Lower leg skin (tissue), 4 donors: ENCODE measurements around the gene COMMD1. TPM values are rescaled to one million over a fixed set of nuclear protein-coding genes. Genes with fewer than 3 reads are reported as not detected.

Experiments used
- DNase-seq, 2 donors: peaks; one replicate each; pipeline ENCODE4 v3.0.0-alpha.2; 2019; ENCODE audit warnings: low spot score in 2 of 2
- H3K4me3 ChIP-seq: fragments of 200-600 bp; sonication (generic); 2 replicates; pipeline ENCODE4 v1.5.1; 2017; ENCODE audit warnings: mild to moderate bottlenecking, low read depth; ENCODE audit not compliant: poor library complexity, severe bottlenecking
- POLR2A ChIP-seq, 2 donors: fragments of 450-650 bp; IDR thresholded peaks; one replicate each; pipeline ENCODE4 v1.6.1; 2016 to 2017; ENCODE audit warnings: antibody characterized with exemption in 2 of 2, mild to moderate bottlenecking in 1 of 2, moderate library complexity in 1 of 2
- WGBS, 2 donors: methylation state at CpG; one replicate each; pipeline ENCODE4 v1.1.5; 2018; 5-methylcytosine and 5-hydroxymethylcytosine counted together
- intact Hi-C: fragments of 100-400 bp; cut with DNase I; formaldehyde crosslinking; loops from one replicate; pipeline ENCODE4 v1.15.0; 2023; ENCODE audit warnings: low total_unique reads
- total RNA-seq, 4 donors: library from RNA; depleted of rRNA; stranded (reverse); fragments of >200 nt; gene quantifications; one replicate each; pipeline ENCODE4 v1.1.0, GENCODE V29; 2016
- TF ChIP-seq, protein P1 (sequence below), 3 donors: fragments of 450-650 bp; IDR thresholded peaks; one replicate each; pipeline ENCODE4 v1.5.1; 2016; ENCODE audit warnings: antibody characterized with exemption in 3 of 3, mild to moderate bottlenecking in 3 of 3, moderate library complexity in 2 of 3

COMMD1 gene
- total RNA-seq, 4 donors from 2014 or later = 39.2 to 46.9 (median 43.1) TPM

DNA sequence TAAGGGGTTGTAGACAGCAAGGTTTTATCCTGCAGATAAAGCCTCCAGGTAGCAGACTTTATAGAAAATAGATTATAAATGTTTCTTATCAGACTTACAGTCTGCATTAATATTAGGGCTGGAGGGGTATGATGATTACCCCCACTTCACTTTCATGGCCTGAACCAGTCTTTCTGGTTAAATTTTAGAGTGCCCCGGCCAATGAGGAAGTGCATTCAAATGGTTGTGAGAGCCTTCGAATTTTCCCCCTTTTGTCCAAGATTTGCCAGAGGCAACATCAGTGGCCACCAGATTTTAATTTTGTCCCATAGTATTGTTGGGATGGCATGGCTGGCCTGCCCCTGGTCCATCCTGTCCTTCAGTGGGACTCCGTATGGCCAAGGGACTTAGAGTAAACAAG is 31.6 kb downstream of the COMMD1 start:
- no peak for DNase-seq
- no peak overlapping the region for H3K4me3 ChIP-seq
- intact Hi-C loops = no loop called here
- no peak for TF ChIP-seq POLR2A (IDR thresholded peaks at IDR 0.05)
- TF ChIP-seq, protein P1, sequence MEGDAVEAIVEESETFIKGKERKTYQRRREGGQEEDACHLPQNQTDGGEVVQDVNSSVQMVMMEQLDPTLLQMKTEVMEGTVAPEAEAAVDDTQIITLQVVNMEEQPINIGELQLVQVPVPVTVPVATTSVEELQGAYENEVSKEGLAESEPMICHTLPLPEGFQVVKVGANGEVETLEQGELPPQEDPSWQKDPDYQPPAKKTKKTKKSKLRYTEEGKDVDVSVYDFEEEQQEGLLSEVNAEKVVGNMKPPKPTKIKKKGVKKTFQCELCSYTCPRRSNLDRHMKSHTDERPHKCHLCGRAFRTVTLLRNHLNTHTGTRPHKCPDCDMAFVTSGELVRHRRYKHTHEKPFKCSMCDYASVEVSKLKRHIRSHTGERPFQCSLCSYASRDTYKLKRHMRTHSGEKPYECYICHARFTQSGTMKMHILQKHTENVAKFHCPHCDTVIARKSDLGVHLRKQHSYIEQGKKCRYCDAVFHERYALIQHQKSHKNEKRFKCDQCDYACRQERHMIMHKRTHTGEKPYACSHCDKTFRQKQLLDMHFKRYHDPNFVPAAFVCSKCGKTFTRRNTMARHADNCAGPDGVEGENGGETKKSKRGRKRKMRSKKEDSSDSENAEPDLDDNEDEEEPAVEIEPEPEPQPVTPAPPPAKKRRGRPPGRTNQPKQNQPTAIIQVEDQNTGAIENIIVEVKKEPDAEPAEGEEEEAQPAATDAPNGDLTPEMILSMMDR (IDR thresholded peaks at IDR 0.05) = no peak
- 84 to 87% methylated on average over 3 of the region's 3 CpGs for WGBS, 2 donors

DNA sequence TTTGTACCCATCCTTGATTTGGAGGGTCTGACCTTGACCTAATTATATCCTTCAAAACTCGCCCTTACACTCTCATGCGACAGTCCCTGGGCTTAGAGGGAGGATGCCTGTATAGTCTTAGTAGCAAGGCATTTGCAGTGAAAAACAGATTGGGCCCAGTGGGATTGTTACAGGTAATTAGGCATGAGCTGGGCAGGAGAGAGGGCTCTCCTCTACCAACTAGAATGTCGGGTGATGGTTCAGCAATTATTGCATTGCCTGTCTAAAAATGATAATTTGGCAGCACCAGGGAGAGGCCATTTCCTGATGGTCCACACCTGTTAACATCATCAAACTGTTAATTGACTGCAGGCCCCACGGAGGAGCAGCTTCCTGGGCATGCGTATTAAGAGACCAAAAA is 32.4 kb downstream of the COMMD1 start:
- no peak overlapping the region for H3K4me3 ChIP-seq
- intact Hi-C loops = no loop called here
- WGBS, 2 donors = 78 to 80% methylated on average over 5 of the region's 5 CpGs
- TF ChIP-seq, protein P1 (IDR thresholded peaks at IDR 0.05) = no peak
- TF ChIP-seq POLR2A (IDR thresholded peaks at IDR 0.05) = no peak
- DNase-seq = no peak

DNA sequence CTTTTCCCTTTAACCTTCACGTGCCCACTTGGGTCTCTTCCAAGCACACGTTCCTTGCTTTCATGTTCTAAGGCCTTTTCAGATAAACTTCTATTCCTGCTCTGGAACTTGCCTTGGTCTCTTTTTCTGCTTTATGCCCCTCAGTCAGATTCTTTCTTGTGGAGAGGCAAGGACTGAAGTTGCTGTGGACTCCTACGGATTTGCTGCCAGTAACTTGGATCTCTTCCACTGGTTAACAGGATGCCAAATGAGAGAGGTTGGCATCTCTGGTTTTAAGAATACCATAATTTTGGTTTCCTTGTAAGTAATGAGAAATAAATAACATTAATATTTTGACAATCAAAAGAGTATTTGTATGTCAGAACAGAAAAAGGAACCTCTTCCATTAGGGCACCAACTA is 33.0 kb downstream of the COMMD1 start:
- no peak for DNase-seq
- TF ChIP-seq, protein P1 (IDR thresholded peaks at IDR 0.05) = no peak
- no peak for TF ChIP-seq POLR2A (IDR thresholded peaks at IDR 0.05)
- intact Hi-C loops = no loop called here
- no peak overlapping the region for H3K4me3 ChIP-seq
- WGBS, 2 donors = 59 to 66% methylated on average over 3 of the region's 3 CpGs

DNA sequence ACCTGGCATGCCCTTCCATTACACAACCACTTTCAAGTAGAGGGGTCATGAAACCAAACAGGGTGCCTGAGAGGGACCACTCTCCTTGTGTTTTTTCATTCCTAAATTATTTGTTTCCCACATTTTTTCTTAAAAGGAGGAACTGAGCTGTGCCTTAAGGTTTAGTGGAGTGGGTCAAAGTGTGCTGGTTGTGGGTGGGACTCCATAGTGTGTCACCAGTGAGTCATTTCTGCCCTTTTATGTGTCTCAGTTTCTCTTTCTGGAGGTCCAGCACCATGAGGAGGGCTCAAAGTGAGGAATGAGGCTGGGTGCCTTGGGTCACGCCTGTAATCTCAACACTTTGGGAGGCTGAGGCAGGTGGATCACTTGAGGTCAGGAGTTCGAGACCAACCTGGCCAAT is 37.8 kb downstream of the COMMD1 start:
- intact Hi-C loops = no loop called here
- no peak for DNase-seq
- TF ChIP-seq, protein P1 (IDR thresholded peaks at IDR 0.05) = no peak
- TF ChIP-seq POLR2A (IDR thresholded peaks at IDR 0.05) = no peak
- no peak overlapping the region for H3K4me3 ChIP-seq
- WGBS, 2 donors = 88 to 96% methylated on average over 2 of the region's 2 CpGs

DNA sequence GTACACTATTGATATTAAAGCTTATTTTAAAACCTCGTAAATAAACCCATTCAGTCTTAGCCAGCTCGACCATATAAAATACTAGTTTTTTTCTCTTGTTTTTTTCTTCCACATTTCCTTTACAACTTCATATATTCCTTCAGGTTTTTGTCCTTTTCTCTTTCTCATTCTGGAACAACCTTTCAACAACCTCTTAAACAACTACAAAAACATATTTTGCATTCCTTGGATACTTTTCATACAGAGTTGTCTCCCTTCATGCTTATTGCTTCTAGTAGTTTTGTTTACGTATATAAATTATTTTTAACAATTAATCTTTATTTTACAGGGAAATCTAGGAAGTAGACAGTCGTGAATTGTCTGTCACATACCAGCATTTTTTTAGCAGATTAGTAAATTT is 41.2 kb downstream of the COMMD1 start:
- intact Hi-C loops = no loop called here
- DNase-seq = no peak
- H3K4me3 ChIP-seq = no peak overlapping the region
- TF ChIP-seq POLR2A (IDR thresholded peaks at IDR 0.05) = no peak
- TF ChIP-seq, protein P1 (IDR thresholded peaks at IDR 0.05) = no peak
- 74 to 78% methylated on average over 4 of the region's 4 CpGs for WGBS, 2 donors

DNA sequence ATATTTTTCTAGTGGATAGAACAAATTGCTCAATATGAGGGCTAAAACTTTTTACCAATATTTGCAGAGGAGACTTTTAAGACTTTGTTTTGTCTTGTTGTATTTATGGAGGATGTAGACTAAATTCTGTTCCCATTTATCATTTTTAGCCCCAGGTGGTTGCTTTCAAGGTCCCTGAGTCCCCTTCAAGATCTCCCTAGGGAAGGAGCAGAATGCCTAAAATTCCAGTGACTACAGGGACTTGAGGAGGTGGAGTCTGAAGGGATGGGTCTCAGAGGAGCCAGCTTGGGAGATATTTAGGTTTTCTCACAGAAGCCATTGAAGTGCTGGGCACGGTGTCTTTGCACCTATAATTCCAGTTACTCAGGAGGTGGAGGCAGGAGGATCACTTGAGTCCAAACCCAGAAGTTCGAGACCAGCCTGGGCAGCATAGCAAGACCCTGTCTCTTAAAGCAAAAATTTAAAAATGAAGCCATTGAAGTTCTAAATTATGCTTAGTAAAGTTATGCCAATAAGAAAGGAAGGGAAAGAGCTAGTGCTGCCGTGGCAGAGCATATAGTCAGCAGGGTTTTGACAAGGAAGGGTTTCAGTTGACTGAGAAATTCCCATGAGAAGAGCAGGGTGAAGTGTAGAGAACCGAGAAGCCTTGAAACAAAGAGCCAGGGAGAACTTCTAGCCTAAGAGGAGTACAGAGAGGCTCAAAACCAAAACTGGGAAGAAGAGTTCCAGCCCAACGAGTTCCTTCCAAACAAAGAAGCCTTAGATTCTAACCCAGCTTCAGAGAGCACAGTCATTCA is 43.4 kb downstream of the COMMD1 start:
- no peak for DNase-seq
- no peak overlapping the region for H3K4me3 ChIP-seq
- TF ChIP-seq POLR2A (IDR thresholded peaks at IDR 0.05) = no peak
- TF ChIP-seq, protein P1 (IDR thresholded peaks at IDR 0.05) = no peak
- intact Hi-C loops = no loop called here
- 75 to 78% methylated on average over 5 of the region's 5 CpGs for WGBS, 2 donors
